BE2C (cell line): ENCODE results near the gene TAGAP.

Source experiments
- DNase-seq: peaks from one replicate; pipeline ENCODE4 v3.0.0-alpha.2; 2020
- H3K27me3 ChIP-seq: fragments of 250-450 bp; sonication (Bioruptor Pico); 2 replicates; pipeline ENCODE4 v1.5.1; 2020; ENCODE audit warnings: mild to moderate bottlenecking
- H3K36me3 ChIP-seq: fragments of 250-450 bp; sonication (Bioruptor Pico); 2 replicates; pipeline ENCODE4 v1.5.1; 2020; ENCODE audit warnings: mild to moderate bottlenecking
- H3K4me1 ChIP-seq: fragments of 250-450 bp; sonication (Bioruptor Pico); 2 replicates; pipeline ENCODE4 v1.5.1; 2020
- H3K4me3 ChIP-seq: 2 replicates; pipeline ENCODE4 v1.5.1; 2011; ENCODE audit warnings: low read depth, low read length
- H3K9me3 ChIP-seq: fragments of 250-450 bp; sonication (Bioruptor Pico); 2 replicates; pipeline ENCODE4 v1.5.1; 2020
- CTCF ChIP-seq: IDR thresholded peaks from 2 replicates; pipeline ENCODE4 v1.5.1; 2012; ENCODE audit warnings: mild to moderate bottlenecking, low read depth, low read length

The TAGAP gene

GRCh38 chr6:159066483-159066882, 21.7 kb upstream of the TAGAP start:
- H3K36me3 ChIP-seq, result no peaks in the 10 kb centered on the region
- TF ChIP-seq CTCF, result no peak
- no peaks in the 10 kb centered on the region for H3K4me1 ChIP-seq
- H3K9me3 ChIP-seq, result no peaks in the 10 kb centered on the region
- no peak overlapping the region for H3K4me3 ChIP-seq
- H3K27me3 ChIP-seq, result peaks cover 81% of the 10 kb centered on the region
- DNase-seq, result no peak

GRCh38 chr6:159065759-159066329, 21.1 kb upstream of the TAGAP start:
- Histone ChIP-seq H3K9me3 (no peaks in the 10 kb centered on the region), H3K36me3 (no peaks in the 10 kb centered on the region), H3K27me3 (peaks cover 88% of the 10 kb centered on the region), H3K4me1 (no peaks in the 10 kb centered on the region), H3K4me3 (no peak overlapping the region)
- no peak for TF ChIP-seq CTCF
- DNase-seq, result no peak

GRCh38 chr6:159065091-159065490, 20.3 kb upstream of the TAGAP start:
- Histone ChIP-seq H3K27me3 (peaks cover 94% of the 10 kb centered on the region), H3K9me3 (no peaks in the 10 kb centered on the region), H3K36me3 (no peaks in the 10 kb centered on the region), H3K4me3 (no peak overlapping the region), H3K4me1 (no peaks in the 10 kb centered on the region)
- no peak for DNase-seq
- no peak for TF ChIP-seq CTCF

GRCh38 chr6:159064477-159064876, 19.7 kb upstream of the TAGAP start:
- TF ChIP-seq CTCF, result no peak
- Histone ChIP-seq H3K4me3 (no peak overlapping the region), H3K9me3 (no peaks in the 10 kb centered on the region), H3K4me1 (no peaks in the 10 kb centered on the region), H3K27me3 (peaks cover 97% of the 10 kb centered on the region), H3K36me3 (no peaks in the 10 kb centered on the region)
- no peak for DNase-seq

GRCh38 chr6:159063549-159063948, 18.8 kb upstream of the TAGAP start:
- no peak for TF ChIP-seq CTCF
- Histone ChIP-seq H3K36me3 (no peaks in the 10 kb centered on the region), H3K9me3 (no peaks in the 10 kb centered on the region), H3K27me3 (peaks cover 97% of the 10 kb centered on the region), H3K4me3 (no peak overlapping the region), H3K4me1 (no peaks in the 10 kb centered on the region)
- DNase-seq, result no peak

- Histone ChIP-seq H3K9me3 (no peaks in the 10 kb centered on the region), H3K36me3 (no peaks in the 10 kb centered on the region), H3K4me3 (no peak overlapping the region), H3K4me1 (no peaks in the 10 kb centered on the region), H3K27me3 (peaks cover 98% of the 10 kb centered on the region)
- TF ChIP-seq CTCF, result no peak
- no peak for DNase-seq
These were observed 18.2 kb upstream of the TAGAP start for GRCh38 chr6:159062976-159063375.
